ENCODE results near the gene C4orf36.

The C4orf36 gene, protein sequence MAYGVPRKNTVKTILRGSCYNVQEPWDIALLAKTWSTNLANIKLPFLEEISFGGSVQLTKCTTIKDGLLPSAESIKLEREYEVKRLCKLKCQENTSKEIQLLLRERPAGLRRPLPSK

DNA sequence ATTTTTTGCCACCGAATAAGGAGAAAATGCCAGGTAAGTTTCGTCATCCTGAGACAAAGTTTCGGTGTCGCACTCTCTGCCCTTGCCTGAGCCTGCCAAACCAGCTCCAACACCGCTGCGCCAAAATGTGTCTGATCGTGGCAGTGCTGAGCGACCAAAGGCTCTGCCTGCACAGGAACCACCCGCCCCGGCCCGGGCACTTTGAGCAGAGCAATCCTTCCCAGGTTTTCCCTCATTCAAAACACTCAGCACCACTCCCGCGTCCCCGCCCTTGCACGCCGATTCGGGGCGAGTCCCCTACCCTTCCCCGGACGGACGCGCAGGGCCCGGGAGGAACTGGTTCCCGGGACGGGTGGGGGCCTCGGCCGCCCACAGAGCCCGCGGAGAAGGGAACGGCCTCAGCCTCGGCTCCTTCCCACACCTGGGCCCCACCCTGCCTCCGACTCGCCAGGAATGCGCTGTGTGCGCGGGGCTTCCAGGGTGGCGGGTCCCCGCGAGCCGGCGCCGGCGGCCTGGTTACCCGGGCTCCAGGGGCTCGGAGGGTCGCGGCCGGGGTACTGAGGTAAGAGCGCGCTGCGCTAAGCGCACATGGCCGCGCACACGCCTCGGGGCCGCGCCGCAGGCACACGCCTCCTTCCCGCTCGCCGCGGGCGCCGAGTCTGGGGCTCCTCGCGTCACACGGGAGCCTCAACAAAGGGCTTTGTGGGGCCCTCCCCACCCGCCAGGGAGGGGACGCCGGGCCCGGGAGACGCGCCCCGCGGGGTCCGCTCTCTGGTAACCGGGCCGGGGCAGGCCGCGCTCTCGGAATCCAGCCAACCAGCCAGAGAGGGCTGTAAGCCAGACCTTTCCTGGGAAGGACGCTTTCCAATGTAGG is at the start of gene C4orf36:
Gene C4orf36 (minus strand): TSS at position 661 of the 874 bp plus-strand sequence. CDS start 902 bp downstream, outside the sequence.
- peak; percentile 47 for DNase-seq (ENCODE audit: low spot score)

DNA sequence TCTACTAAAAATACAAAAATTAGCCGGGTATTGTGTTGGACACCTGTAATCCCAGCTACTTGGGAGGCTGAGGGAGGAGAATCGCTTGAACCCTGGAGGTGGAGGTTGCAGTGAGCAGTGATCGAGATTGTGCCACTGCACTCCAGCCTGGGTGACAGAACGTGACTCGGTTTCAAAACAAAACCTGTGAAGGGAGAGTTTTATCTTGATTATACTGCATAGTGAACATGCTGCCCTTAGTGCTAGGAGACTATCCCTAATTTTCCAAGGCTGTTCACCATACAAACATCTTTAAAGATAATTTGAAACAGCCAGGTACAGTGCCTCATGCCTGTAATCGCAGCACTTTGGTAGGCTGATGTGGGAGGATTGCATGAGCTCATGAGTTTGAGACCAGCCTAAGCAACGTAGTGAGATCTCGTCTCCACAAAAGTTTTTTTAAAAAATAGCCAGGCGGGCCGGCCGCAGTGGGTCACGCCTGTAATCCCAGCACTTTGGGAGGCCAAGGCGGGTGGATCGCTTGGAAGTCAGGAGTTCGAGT is 48.8 kb upstream of the C4orf36 start:
- no peak for DNase-seq (ENCODE audit: low spot score)

- no peak for DNase-seq (ENCODE audit: low spot score)
Measured at GRCh38 chr4:86939729-86940575, 47.7 kb upstream of the C4orf36 start.

- no peak for DNase-seq (ENCODE audit: low spot score)
Measured at GRCh38 chr4:86938771-86939520, 46.7 kb upstream of the C4orf36 start.

GRCh38 chr4:86935853-86936733 is 43.9 kb upstream of the C4orf36 start:
- peak; percentile 68 for DNase-seq (ENCODE audit: low spot score)

- no peak for DNase-seq (ENCODE audit: low spot score)
Measured at GRCh38 chr4:86935566-86935852, 43.3 kb upstream of the C4orf36 start.

- DNase-seq (ENCODE audit: low spot score) = peak; percentile 76
Measured at GRCh38 chr4:86934771-86935565, 42.7 kb upstream of the C4orf36 start, which contains the start of gene AFF1. AFF1 (plus strand) TSS chr4:86935011; CDS start chr4:86948534, 13,523 bp downstream.

GRCh38 chr4:86934147-86934770 is 42.0 kb upstream of the C4orf36 start:
- peak; percentile 18 for DNase-seq (ENCODE audit: low spot score)

DNA sequence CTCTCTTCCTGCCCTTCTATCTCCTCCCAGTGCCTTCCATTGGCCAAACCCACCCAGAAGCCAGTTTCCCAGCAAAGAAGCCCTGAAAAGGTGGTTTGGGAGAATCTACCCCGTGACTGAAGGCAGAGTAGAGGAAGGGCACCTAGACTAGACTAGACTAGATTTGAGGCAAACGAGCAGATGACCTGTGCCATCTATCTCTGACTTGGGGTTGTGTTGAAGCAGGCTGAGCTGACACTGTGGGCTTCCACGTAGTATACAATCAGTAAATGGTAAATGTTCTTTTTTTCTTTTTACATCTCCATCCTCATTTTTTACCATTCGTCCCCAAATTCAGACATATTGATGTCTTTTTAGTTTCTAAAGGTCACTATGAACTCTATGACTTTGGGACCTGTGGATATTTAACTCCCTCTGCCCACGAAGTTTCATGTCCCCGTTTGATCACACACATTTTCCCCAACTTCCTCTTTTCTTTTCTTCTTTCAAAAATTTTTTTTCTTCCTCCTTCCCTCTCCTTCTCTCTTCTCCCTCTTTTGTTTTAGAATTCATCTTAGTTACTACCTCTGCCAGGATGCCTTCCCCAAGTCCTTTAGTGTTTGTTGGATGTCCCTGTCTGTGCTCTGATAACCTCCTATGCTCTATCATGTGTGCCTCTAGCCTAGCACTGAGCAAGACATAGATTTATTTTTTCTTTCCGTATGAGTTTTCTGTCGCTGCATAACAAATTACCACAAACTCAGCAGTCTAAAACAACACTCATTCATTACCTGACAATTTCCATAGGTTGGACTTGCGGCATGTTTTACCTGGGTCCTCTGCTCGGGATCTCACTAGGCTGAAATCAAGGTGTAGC is 36.4 kb upstream of the C4orf36 start:
- DNase-seq (ENCODE audit: low spot score) = no peak

DNA sequence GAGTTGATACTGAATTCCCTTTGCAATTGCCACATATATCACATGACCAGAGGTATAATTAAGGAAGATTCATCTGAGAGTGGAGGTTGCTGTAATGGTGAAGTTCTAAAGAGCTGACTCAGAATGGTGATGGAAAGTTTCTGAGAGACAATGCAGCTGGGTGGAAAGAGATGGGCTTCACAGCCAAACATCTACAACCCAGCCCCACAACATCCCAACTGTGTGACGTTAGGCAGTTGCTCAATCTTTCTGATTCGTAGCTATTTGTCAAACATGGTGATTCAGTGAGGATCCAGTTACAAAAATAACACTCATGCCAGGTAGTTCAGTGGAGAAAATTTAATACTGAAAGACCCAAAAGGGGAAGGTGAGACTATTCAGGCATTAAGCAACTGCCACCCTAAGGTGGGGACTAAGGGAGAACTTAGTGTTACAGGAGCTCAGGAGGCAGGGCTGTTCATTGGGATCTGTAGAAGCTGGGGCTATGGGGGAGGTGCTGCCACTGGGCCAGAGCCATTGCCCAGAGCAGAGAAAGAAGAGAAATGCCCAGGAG is 35.7 kb upstream of the C4orf36 start:
- DNase-seq (ENCODE audit: low spot score) = peak; percentile 47

DNA sequence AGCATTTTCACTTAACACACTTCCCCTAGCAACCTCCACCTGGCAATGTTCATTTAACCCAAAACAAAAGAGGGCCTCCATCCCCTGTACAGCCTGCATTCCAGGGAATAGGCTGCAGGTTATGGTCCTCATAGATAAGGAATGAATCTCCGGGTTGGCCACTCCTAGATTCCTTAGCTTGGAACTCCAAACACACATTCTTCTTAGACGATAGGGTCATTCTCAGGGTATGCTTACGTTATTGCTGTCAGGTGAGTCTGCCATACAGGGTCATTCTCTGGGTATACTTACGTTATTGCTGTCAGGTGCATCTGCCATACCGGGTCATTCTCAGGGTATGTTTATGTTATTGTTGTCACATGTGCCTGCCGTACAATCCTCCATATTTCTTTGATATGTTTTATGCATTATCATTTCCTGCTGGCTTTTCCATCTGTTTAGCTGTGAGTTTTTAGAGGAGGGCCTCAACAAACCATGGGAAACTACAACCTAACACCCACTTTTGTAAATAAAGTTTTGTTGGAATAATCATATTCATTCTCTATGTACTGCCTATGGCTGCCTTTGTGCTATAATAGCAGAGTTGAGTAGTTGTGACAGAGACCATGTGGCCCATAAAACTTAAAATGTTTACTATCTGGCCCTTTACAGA is 34.3 kb upstream of the C4orf36 start:
- no peak for DNase-seq (ENCODE audit: low spot score)

- no peak for DNase-seq (ENCODE audit: low spot score)
Measured at GRCh38 chr4:86924811-86925210, 32.6 kb upstream of the C4orf36 start.

GRCh38 chr4:86921608-86922252 is 29.5 kb upstream of the C4orf36 start:
- no peak for DNase-seq (ENCODE audit: low spot score)

- DNase-seq (ENCODE audit: low spot score) = no peak
Measured at GRCh38 chr4:86919561-86920223, 27.5 kb upstream of the C4orf36 start.

DNA sequence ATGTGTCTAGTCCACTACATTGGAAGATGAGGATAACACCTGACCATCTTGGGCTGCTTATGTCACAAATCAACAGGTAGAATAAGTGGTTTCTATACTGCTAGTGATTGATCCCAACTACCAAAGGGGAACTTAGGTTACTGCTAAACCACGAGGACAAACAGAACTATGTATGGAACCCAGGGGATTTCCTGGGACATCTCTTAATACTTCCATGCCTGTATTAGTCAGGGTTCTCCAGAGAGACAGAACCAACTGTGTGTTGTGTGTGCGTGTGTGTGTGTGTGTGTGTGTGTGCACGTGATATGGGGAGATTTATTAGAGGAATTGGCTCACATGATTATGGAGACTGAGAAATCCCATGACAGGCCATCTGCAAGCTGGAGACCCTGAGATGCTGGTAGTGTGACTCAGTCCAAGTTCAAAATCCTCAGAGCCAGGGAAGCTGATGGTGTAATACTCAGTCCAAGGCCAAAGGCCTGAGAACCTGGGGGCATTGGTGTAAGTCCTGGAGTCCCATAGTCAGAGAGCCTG is 26.4 kb upstream of the C4orf36 start:
- no peak for DNase-seq (ENCODE audit: low spot score)
